Measurements from ENCODE around the gene AHCY.

DNA sequence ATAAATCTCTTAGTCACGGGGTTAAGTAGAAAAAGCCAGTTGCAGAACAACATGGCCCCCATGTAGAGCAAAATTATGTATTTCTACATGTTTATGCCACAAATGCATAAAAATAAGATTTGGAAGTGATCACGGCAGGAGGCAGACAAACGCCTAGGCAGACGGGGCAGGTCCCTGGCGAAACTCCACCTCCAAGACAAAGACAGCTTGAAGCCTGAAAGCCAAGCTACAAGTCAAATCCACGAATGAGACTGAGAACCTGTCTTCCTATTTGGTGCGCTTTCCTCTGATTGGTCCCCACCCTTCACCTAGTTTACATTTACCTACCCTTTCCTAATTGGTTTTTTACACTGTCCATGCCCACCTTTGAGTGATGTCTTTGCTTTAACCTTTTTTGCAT, 28.7 kb upstream of the AHCY start:
- no peak for TF ChIP-seq POLR2AphosphoS5 (IDR thresholded peaks at IDR 0.05)
- TF ChIP-seq, protein P1, sequence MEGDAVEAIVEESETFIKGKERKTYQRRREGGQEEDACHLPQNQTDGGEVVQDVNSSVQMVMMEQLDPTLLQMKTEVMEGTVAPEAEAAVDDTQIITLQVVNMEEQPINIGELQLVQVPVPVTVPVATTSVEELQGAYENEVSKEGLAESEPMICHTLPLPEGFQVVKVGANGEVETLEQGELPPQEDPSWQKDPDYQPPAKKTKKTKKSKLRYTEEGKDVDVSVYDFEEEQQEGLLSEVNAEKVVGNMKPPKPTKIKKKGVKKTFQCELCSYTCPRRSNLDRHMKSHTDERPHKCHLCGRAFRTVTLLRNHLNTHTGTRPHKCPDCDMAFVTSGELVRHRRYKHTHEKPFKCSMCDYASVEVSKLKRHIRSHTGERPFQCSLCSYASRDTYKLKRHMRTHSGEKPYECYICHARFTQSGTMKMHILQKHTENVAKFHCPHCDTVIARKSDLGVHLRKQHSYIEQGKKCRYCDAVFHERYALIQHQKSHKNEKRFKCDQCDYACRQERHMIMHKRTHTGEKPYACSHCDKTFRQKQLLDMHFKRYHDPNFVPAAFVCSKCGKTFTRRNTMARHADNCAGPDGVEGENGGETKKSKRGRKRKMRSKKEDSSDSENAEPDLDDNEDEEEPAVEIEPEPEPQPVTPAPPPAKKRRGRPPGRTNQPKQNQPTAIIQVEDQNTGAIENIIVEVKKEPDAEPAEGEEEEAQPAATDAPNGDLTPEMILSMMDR (IDR thresholded peaks at IDR 0.05) = no peak
- TF ChIP-seq POLR2A (IDR thresholded peaks at IDR 0.05) = no peak
- no peak for TF ChIP-seq EP300 (IDR thresholded peaks at IDR 0.05)
